Stomach smooth muscle (tissue), 2 donors: ENCODE results near the gene PCGF6.

Source experiments
- H3K27ac ChIP-seq: one replicate; pipeline ENCODE4 v1.7.0; 2013; ENCODE audit warnings: mild to moderate bottlenecking, low read length, inconsistent platforms
- H3K27me3 ChIP-seq, 2 donors: one replicate each; pipeline ENCODE4 v1.7.0; 2013; ENCODE audit warnings: low read length in 2 of 2; ENCODE audit not compliant: insufficient read depth in 2 of 2, control insufficient read depth in 1 of 2
- H3K36me3 ChIP-seq, 2 donors: one replicate each; pipeline ENCODE4 v1.7.0; 2013; ENCODE audit warnings: low read length in 2 of 2; ENCODE audit not compliant: control insufficient read depth in 2 of 2, insufficient read depth in 2 of 2
- H3K4me1 ChIP-seq: one replicate; pipeline ENCODE4 v1.7.0; 2013; ENCODE audit warnings: low read length; ENCODE audit not compliant: control insufficient read depth, insufficient read depth
- H3K4me3 ChIP-seq, 2 donors: one replicate each; pipeline ENCODE4 v1.7.0; 2013; ENCODE audit warnings: low read length in 2 of 2
- H3K9ac ChIP-seq, 2 donors: one replicate each; pipeline ENCODE4 v1.7.0; 2013; ENCODE audit warnings: low read length in 2 of 2, mild to moderate bottlenecking in 1 of 2
- H3K9me3 ChIP-seq, 2 donors: one replicate each; pipeline ENCODE4 v1.7.0; 2013; ENCODE audit warnings: low read length in 2 of 2; ENCODE audit not compliant: control insufficient read depth in 2 of 2
- donor health status: healthy.
- donor health status: Pancreatic carcinoma.

PCGF6 gene

DNA sequence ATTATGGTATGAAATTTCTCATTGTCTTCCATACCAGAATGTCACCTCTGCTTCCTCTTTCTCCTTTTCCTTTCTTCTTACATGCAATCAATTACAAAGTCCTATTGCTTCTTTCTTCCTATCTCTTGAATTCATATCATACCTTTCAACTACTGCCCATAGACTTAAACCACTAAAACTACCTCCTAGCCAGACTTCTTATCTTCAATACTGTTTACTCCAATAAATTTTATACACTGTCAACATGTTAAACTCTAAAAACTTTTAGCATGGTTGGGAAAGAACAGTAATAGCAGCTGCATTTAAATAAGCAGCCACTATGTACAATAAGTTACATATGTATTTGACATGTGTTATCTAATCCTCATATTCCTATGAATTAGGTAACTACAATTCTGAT is 34.9 kb downstream of the PCGF6 start:
- H3K27me3 ChIP-seq: no peaks in the 10 kb centered on the region
- no peaks in the 10 kb centered on the region for H3K4me1 ChIP-seq
- H3K4me3 ChIP-seq: no peak overlapping the region
- no peak overlapping the region for H3K27ac ChIP-seq
- H3K9ac ChIP-seq: no peak overlapping the region
- no peaks in the 10 kb centered on the region for H3K9me3 ChIP-seq
- peaks cover 6 to 14% of the 10 kb centered on the region in 2 donors for H3K36me3 ChIP-seq

DNA sequence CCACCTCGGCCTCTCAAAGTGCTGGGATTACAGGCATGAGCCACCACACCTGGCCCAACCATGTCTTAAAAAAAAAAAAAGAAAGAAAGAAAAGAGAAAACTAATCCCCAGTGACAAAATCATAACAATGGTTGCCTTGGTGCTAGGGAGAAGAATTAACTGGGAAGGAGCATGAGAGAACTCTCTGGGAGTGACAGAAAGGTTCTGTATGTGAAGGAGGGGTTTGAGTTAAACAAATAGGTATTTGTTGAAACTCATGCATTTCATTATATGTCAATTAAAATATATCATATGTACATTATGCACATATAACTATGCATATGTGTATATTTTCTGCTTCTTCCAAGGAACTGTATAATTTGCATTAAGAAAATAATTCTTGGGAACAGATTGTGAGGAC is 40.7 kb downstream of the PCGF6 start:
- H3K4me1 ChIP-seq: no peaks in the 10 kb centered on the region
- H3K27ac ChIP-seq: no peak overlapping the region
- no peaks in the 10 kb centered on the region for H3K27me3 ChIP-seq
- no peak overlapping the region for H3K9ac ChIP-seq
- H3K4me3 ChIP-seq: no peak overlapping the region
- H3K36me3 ChIP-seq: peaks cover 5 to 7% of the 10 kb centered on the region in 2 donors
- H3K9me3 ChIP-seq: no peaks in the 10 kb centered on the region

DNA sequence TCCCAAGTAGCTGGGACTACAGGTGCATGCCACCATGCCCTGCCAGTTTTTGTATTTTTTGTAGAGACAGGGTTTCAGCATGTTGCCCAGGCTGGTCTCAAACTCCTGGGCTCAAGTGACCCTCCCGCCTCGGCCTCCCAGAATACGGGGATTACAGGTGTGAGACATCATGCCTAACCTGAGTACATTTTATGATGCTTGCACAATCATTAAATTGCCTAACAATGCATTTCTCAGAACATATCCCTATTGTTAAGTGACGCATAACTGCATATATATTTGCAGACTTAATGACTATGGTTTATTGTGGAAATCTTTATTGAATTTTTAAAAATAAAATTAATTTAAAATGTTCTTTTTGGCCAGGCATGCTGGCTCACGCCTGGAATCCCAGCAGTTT is 43.3 kb downstream of the PCGF6 start:
- Histone ChIP-seq H3K4me3 (no peak overlapping the region), H3K27me3 (no peaks in the 10 kb centered on the region), H3K27ac (no peak overlapping the region), H3K9ac (no peak overlapping the region), H3K36me3 (peaks cover 6 to 10% of the 10 kb centered on the region in 2 donors), H3K9me3 (no peaks in the 10 kb centered on the region), H3K4me1 (no peaks in the 10 kb centered on the region)

DNA sequence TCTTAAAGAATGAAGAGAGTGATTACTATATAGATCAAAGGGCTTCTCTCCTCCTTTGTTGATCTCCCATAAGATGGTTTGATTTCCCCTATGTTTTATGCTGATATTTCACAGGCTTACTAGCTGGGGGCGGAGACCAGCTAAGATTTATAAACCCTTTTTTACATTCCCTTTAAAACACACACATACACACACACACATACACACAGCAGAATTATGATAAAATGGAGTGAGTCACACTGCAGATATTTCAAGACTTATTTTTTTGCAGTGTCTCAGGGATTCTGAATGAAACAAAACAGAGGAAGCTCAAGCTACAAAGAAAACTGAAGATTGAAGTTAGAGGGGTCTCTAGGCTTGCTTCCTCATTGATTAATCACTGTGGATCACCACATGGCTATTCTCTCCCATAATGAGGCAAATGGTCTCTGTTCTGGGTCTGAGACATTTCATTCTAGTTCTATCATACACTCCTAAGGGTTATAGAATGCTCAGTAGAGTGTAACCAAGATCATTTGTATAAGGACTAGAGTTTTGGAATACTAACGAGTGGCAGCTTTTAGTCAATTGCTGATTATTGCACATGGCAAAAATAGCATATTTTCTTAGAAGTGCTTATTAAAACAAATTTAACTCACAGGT is 55.4 kb downstream of the PCGF6 start:
- no peaks in the 10 kb centered on the region for H3K4me1 ChIP-seq
- H3K9ac ChIP-seq: no peak overlapping the region
- H3K27me3 ChIP-seq: no peaks in the 10 kb centered on the region
- H3K27ac ChIP-seq: no peak overlapping the region
- no peaks in the 10 kb centered on the region for H3K36me3 ChIP-seq
- no peaks in the 10 kb centered on the region for H3K9me3 ChIP-seq
- H3K4me3 ChIP-seq: no peak overlapping the region

DNA sequence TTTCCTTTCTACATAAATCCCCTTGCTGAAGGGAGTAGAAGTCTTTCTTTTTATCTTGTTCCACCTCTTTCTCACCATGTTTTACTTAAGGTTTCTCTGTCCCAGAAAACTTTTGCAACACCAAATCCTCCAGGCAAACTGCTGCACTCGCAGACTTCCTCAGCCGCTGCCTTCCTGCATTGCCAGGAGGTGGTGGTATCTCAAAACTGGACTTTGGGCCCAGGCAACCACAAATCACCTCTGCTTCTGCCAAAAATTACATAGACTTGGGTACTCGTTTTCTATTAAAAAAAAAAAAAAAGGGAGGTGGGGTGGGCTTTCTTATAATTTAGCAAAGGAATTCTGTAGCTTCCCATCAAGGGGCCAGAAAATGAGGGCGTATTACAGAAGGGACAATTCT is 59.4 kb downstream of the PCGF6 start:
- Histone ChIP-seq H3K9ac (no peak overlapping the region), H3K27me3 (peaks cover 3% of the 10 kb centered on the region in 2 donors), H3K9me3 (peaks cover 3 to 4% of the 10 kb centered on the region in 2 donors), H3K36me3 (no peaks in the 10 kb centered on the region), H3K4me3 (no peak overlapping the region), H3K4me1 (no peaks in the 10 kb centered on the region), H3K27ac (no peak overlapping the region)

DNA sequence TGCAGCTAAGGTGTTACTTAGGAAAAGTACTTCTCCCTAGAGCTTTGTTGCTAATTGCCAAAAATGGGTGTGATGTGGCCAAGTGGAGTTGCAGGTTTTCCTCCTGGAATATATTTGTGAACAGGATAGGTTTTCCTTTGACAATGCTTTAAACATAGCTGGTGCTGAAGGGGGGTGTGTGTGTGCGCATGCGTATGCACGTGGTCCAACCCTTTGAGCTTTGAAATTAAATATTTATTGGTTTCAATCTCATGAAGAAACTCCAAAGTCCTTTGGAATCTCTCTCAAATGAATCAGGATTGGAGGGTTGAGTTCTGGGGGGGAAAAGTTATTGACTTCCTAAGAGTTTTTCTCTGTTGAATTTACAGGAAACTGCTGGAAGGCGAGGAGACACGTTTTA is 62.9 kb downstream of the PCGF6 start:
- Histone ChIP-seq H3K27me3 (peaks cover 5 to 7% of the 10 kb centered on the region in 2 donors), H3K9me3 (peaks cover 3 to 4% of the 10 kb centered on the region in 2 donors), H3K36me3 (no peaks in the 10 kb centered on the region), H3K27ac (no peak overlapping the region), H3K4me3 (no peak overlapping the region), H3K9ac (no peak overlapping the region), H3K4me1 (no peaks in the 10 kb centered on the region)

DNA sequence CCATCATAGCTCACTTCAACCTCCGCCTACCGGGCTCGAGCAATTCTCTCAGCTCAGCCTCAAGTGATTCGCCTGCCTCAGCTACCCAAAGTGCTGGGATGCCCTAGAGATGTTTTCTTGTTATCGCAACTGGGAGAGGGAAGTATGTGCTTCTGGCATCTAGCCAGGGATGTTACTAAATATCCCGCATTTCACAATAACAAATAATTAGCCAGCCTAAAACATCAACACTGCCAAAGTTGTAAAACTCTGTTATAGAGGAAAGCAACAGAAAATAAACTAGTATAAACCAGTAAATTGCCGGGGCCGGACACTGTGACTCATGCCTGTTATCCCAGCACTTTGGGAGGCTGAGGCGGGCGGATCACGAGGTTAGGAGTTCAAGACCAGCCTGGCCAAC is 66.8 kb downstream of the PCGF6 start:
- no peak overlapping the region for H3K4me3 ChIP-seq
- peaks cover 18 to 24% of the 10 kb centered on the region in 2 donors for H3K27me3 ChIP-seq
- no peak overlapping the region for H3K9ac ChIP-seq

DNA sequence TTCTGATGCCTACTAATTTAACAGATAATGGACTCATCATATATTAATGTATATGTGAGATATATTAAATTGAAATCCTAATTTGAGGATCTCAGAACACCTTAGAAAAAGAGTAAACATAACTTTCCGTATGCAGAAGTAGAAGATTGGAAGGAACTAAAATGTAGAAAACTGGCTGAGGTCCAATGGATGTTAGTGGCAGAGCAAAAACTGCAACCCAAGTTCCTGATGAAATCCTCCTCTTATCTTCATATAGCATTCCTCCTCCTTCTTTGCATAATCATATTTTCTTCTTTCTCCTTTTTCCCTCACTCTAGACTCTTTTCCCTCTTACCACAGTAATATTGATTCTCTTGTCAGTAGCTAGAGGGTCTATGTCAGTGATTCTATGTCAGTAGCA is 68.0 kb downstream of the PCGF6 start:
- Histone ChIP-seq H3K9me3 (peaks cover 3 to 6% of the 10 kb centered on the region in 2 donors), H3K27me3 (peaks cover 26 to 36% of the 10 kb centered on the region in 2 donors), H3K36me3 (no peaks in the 10 kb centered on the region), H3K4me1 (no peaks in the 10 kb centered on the region), H3K9ac (no peak overlapping the region), H3K27ac (no peak overlapping the region), H3K4me3 (no peak overlapping the region)

More for the DNA sequence above, 66.8 kb downstream of the PCGF6 start:
- Histone ChIP-seq H3K4me1 (no peaks in the 10 kb centered on the region), H3K36me3 (no peaks in the 10 kb centered on the region), H3K27ac (no peak overlapping the region), H3K9me3 (peaks cover 0 to 6% of the 10 kb centered on the region in 2 donors)

DNA sequence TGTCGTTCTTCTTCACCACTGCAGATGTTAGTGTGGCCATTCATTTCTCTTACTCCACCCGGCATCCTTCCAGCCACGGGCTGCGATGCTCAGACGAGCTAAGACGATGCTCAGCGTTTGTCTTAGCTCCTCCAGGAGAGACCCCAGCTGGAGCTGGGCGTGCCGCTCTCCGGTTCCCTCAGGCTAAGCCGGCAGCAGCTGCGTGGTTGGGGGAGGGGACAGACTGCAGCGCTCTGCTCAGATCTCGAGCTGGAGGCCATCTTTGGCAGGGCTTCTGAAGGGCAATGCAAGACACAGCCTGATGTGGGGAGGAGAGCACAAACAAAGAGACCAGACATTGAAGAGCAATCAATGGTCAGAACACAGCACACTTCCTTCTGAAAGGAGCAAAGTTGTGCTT is 69.2 kb downstream of the PCGF6 start:
- Histone ChIP-seq H3K36me3 (no peaks in the 10 kb centered on the region), H3K4me1 (peaks cover 9% of the 10 kb centered on the region), H3K27ac (no peak overlapping the region), H3K4me3 (no peak overlapping the region), H3K9me3 (peaks cover 3 to 6% of the 10 kb centered on the region in 2 donors), H3K27me3 (peaks cover 31 to 47% of the 10 kb centered on the region in 2 donors), H3K9ac (no peak overlapping the region)

DNA sequence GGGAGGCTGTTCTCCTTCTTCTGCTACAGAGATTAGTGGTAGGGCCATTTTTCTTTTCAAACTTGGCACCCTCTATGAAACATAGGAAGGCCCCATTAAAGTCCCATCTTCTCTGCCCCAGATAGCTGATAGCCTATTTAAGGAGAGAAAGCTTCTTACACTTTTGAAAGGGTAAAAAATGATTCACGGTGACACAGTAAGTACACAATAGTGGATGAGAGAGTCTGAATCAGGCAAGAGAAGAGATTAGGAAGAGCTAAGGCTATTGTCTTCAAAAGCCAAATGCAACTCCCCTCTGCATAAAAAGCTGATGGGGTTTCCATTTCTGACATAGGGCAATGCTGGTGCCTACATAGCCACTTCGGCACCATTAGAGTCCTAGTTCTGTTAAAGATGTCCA is 70.4 kb downstream of the PCGF6 start:
- H3K4me3 ChIP-seq: no peak overlapping the region
- peaks cover 37 to 49% of the 10 kb centered on the region in 2 donors for H3K27me3 ChIP-seq
- no peak overlapping the region for H3K27ac ChIP-seq
- H3K9me3 ChIP-seq: peaks cover 3 to 6% of the 10 kb centered on the region in 2 donors
- H3K36me3 ChIP-seq: no peaks in the 10 kb centered on the region
- no peak overlapping the region for H3K9ac ChIP-seq
- peaks cover 13% of the 10 kb centered on the region for H3K4me1 ChIP-seq

DNA sequence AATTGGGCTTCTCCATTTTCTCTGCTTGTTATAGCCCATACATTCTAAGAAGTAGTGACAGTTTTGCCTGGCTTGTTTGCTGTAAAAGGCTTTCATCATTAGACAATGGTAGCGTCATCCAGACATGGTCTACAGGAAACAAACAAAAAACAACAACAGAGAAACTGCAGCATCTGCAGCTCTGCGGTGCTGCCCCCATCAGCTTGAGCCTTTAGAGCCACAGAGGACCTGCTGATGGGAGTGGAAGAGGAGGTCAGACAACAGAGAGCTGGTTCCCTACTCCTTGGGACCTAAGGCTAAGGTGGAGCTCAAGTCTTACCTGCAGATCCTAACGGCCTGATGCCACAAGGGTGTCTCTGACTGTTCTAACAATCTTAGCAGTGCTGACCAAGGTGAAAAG is 70.9 kb downstream of the PCGF6 start:
- Histone ChIP-seq H3K9ac (no peak overlapping the region), H3K27ac (no peak overlapping the region), H3K4me1 (peaks cover 13% of the 10 kb centered on the region), H3K9me3 (peaks cover 3 to 6% of the 10 kb centered on the region in 2 donors), H3K4me3 (no peak overlapping the region), H3K27me3 (peaks cover 39 to 49% of the 10 kb centered on the region in 2 donors), H3K36me3 (no peaks in the 10 kb centered on the region)
